ENCODE results near the gene KCNMA1.

DNA sequence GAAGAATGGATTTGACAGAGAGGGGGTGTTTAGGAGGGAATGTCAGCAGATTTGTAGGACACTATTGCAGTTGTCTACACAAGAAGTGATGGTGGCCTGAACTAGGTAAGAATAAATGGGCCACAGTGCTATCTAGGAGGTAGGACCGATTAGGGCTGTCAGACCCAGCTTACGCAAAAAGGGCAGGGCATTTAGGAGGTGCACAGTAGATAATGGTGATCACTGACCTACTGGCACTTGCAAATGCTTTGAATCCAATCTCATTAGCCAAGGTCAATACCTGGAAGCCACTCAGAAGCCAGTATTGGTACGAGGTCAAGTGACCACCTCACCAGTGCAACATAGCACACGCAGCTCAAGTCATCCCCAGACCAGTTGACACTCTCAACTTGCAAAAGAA is 330.9 kb downstream of the KCNMA1 start:
- TF ChIP-seq TAF1 (IDR thresholded peaks at IDR 0.05; ENCODE audit: low read depth) (no peak), EZH2 (IDR thresholded peaks at IDR 0.05; ENCODE audit: borderline replicate concordance, insufficient read depth, low read length, poor library complexity, severe bottlenecking) (no peak)
- TF ChIP-seq, protein P1, sequence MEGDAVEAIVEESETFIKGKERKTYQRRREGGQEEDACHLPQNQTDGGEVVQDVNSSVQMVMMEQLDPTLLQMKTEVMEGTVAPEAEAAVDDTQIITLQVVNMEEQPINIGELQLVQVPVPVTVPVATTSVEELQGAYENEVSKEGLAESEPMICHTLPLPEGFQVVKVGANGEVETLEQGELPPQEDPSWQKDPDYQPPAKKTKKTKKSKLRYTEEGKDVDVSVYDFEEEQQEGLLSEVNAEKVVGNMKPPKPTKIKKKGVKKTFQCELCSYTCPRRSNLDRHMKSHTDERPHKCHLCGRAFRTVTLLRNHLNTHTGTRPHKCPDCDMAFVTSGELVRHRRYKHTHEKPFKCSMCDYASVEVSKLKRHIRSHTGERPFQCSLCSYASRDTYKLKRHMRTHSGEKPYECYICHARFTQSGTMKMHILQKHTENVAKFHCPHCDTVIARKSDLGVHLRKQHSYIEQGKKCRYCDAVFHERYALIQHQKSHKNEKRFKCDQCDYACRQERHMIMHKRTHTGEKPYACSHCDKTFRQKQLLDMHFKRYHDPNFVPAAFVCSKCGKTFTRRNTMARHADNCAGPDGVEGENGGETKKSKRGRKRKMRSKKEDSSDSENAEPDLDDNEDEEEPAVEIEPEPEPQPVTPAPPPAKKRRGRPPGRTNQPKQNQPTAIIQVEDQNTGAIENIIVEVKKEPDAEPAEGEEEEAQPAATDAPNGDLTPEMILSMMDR (IDR thresholded peaks at IDR 0.05; ENCODE audit: poor library complexity, severe bottlenecking) = no peak
- TF ChIP-seq, protein P2, sequence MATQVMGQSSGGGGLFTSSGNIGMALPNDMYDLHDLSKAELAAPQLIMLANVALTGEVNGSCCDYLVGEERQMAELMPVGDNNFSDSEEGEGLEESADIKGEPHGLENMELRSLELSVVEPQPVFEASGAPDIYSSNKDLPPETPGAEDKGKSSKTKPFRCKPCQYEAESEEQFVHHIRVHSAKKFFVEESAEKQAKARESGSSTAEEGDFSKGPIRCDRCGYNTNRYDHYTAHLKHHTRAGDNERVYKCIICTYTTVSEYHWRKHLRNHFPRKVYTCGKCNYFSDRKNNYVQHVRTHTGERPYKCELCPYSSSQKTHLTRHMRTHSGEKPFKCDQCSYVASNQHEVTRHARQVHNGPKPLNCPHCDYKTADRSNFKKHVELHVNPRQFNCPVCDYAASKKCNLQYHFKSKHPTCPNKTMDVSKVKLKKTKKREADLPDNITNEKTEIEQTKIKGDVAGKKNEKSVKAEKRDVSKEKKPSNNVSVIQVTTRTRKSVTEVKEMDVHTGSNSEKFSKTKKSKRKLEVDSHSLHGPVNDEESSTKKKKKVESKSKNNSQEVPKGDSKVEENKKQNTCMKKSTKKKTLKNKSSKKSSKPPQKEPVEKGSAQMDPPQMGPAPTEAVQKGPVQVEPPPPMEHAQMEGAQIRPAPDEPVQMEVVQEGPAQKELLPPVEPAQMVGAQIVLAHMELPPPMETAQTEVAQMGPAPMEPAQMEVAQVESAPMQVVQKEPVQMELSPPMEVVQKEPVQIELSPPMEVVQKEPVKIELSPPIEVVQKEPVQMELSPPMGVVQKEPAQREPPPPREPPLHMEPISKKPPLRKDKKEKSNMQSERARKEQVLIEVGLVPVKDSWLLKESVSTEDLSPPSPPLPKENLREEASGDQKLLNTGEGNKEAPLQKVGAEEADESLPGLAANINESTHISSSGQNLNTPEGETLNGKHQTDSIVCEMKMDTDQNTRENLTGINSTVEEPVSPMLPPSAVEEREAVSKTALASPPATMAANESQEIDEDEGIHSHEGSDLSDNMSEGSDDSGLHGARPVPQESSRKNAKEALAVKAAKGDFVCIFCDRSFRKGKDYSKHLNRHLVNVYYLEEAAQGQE (IDR thresholded peaks at IDR 0.05; ENCODE audit: borderline replicate concordance) = no peak

All from neural cell (in vitro differentiated cells).